ENCODE results near the gene TMEM132D.
"Not testable (repeated sequence)": the region's sequence is repeated elsewhere in the genome, so short reads cannot be mapped to it uniquely, and the experiment has no call there.

Gene TMEM132D

GRCh38 chr12:129237881-129238280, 665.9 kb downstream of the TMEM132D start:
- DNase-seq (ENCODE audit: low read depth) = no peak

- no peak for DNase-seq (ENCODE audit: low read depth)
Observed at GRCh38 chr12:129234209-129234608, 669.6 kb downstream of the TMEM132D start.

- DNase-seq (ENCODE audit: low read depth) = no peak
Observed at GRCh38 chr12:129231491-129231890, 672.3 kb downstream of the TMEM132D start.

DNA sequence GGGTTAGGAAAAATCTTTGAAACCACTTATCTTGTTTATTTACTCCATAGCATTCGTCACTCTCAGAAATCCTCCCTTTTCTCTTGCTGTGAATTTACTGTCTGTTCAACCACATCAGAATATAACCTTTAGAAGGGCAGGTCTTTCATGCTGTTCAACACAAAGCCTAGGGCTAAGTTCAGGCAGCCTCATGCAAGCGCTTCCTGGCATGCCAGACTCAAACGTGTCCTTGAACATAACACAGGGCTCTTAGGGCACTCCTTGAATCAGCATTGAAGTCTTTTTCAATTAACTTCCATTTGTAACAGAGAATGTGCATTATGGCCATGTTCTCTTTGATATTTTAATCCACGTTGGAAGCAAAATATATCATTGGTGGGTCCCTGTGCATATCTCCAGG, 672.8 kb downstream of the TMEM132D start:
- no peak for DNase-seq (ENCODE audit: low read depth)

- no peak for DNase-seq (ENCODE audit: low read depth)
Observed at GRCh38 chr12:129226851-129227250, 677.0 kb downstream of the TMEM132D start.

DNA sequence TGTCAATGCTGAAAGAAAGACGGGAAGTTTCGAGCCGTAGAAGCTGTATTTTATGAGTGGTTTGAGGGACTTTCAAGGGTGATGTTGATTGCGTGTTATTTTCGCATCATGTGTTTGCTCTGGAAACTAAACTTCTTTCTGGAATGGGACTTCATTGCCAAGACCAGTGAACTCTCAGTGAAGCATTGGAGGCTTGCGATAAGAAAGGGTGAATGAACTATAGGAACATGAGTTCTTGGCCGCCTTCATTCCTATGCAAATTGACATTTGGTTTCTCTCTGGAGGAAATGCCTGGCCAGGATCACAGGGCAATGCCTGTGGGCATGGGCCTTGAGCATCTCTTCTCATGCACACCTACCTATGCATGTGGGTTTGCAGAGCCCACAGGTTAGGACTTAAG, 677.8 kb downstream of the TMEM132D start:
- DNase-seq (ENCODE audit: low read depth) = no peak

DNA sequence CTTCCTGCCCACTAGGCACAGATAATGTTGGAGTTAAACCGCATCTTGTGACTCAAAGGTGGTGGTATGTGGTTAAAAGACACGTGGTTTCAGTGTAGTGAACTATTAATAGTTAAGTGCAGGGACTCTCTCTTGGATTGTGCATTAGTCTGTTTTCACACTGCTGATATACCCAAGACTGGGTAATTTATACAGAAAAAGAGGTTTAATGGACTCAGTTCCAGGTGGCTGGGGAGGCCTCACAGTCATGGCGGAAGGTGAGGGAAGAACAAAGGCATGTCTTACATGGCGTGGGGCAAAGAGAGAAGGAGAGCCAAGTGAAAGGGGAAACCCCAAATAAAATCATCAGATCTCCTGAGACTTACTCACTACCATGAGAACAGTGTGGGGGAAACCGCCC, 688.3 kb downstream of the TMEM132D start:
- no peak for DNase-seq (ENCODE audit: low read depth)

GRCh38 chr12:129213551-129213950, 690.3 kb downstream of the TMEM132D start:
- DNase-seq (ENCODE audit: low read depth) = no peak

- no peak for DNase-seq (ENCODE audit: low read depth)
Observed at GRCh38 chr12:129211862-129212630, 691.8 kb downstream of the TMEM132D start.

DNA sequence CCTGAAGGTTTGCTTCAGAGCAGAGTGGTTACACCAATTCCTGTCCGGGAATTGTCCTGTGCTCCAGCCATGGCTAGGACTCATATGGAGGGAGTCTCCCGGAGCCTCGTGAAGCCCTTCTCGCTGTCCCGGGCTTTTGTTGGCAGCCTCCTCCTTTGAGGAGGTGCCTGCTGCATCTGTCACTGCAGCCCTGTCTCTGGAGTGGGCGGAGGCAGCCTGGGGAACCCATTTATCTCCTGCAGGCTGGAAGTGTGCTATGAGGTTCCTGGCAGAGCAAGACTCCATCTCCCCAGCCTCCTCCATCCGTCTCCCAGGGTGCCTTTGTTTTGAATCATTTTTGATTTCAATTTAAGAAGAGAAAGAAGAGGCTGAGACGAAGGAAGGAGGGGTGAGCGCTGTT, 695.3 kb downstream of the TMEM132D start:
- DNase-seq (ENCODE audit: low read depth) = no peak

DNA sequence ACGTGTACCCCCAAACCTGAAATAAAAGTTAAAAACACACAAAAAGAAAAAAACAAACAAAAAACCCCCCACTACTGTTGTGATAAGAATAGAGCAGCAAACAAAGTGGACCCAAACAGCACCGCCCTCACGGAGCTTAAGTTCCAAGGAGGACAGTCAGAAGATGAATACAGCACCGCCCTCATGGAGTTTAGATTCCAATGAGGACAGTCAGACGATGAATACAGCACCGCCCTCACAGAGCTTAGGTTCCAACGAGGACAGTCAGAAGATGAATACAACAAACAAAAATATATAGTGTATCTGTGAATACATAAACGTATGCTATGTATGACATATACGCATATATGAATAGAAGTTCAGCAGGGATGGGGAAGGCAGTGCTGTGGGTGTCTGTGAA, 696.7 kb downstream of the TMEM132D start:
- no peak for DNase-seq (ENCODE audit: low read depth)

GRCh38 chr12:129203456-129203855, 700.4 kb downstream of the TMEM132D start:
- no peak for DNase-seq (ENCODE audit: low read depth)

DNA sequence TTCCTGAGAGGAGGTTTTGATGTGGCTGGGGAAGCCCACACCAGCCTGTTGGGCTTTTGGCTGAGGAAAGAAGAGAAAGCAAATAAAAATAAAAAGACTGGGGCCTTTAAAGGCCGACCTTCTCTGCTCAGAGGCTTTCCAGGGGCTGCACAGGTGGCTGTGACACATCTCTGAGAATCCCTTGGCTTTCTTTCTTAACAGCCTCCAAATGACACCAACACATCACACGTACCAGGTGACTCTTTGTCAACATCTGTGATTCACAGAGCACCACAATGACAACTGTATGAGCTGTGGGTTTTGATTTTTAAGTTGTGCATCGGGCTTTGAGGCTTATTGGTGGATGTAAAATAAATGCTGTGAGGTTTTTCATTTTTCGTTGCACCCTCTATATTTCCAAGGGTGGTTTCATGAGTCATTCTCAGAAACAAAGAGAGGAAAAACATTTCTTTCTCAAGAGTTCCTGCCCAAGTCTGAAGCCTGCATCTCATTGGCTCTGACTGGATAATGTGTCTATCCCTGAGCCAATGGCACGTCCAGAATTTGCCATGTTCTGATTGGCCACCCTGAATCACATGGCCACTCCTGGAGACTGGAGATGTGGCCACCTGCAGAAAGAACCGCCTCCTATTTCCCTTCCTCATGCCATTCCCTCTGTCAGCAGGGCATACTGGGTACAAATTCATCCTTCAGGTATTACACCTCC, 701.6 kb downstream of the TMEM132D start:
- no peak for DNase-seq (ENCODE audit: low read depth)

DNA sequence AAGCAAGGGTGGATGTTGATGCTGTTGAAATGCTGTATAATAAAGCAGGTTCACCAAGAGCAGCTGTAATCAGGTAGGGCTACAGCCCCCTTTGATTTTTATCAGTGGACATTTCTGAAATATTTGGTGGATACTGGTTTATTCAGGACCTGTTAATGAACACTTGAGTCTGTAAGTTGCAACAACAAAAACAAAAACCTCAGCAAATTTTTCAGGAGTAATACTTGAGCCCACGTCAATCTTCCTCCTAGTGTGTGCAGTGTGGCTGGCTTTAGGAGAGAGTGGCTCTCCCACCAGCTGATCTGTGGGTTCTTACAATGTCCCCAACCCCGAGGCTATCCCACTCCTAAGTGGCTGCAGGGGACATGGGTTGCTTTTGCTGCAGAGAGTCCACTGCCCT, 702.8 kb downstream of the TMEM132D start:
- DNase-seq (ENCODE audit: low read depth) = no peak

DNA sequence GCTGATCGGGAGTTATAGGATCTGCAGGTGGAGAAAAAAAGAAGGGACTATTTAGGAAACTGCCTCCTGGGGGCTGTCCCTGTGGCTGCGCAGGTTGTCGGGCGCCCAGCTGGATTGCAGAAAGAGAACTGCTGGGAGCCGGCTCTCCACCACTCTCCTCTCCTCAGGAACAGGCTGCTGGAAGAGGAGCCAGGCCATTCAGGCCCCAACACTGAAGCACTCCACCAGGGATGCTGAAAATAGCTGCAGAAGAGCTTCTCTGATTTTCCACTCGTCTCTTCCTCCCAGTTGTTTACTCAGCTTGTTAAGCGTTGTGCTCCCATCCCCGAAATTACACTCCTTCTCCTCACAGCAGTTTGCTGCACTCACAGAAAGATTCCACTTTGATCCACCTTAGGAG, 703.2 kb downstream of the TMEM132D start:
- no peak for DNase-seq (ENCODE audit: low read depth)

GRCh38 chr12:129196927-129197326, 706.9 kb downstream of the TMEM132D start:
- no peak for DNase-seq (ENCODE audit: low read depth)

DNA sequence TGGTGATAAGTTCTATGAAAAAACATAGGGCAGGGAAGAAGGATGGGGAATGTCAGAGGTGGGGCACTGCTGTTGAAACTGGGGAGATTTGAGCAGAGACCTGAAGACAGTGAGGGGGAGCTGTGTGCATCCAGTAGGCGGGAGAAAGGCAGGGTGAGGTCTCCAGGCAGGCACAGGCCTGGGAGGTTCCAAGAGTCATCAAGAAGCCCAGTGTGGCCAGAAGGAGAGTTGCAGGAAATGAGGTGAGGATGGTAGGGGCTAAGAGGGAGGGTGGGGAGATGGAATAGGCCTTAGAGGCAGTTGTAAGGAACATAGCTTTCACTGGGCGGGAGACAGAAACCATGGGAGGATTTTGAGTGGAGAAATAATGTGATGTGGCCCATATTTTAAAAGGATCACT, 708.7 kb downstream of the TMEM132D start:
- no peak for DNase-seq (ENCODE audit: low read depth)

- no peak for DNase-seq (ENCODE audit: low read depth)
Observed at GRCh38 chr12:129193263-129193871, 710.5 kb downstream of the TMEM132D start.

DNA sequence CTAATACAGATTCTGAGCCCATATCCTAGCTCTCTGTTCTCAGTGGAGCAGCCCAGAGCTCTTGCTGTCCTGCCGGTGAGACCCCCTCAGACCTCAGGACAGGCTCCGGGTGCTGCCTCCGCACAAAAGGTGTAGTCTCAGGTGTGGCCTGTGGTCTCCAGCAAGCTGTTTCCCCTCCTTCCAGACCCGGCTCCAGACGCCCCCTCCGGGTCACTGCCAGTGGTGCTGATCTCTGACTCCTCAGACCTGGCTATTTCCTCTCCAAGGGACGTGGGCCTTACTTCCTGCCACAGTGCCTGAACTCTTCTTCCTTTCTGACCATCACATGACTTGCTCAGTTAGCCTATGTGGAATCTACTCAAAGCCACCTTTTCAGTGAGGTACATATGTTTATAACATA, 713.0 kb downstream of the TMEM132D start:
- DNase-seq (ENCODE audit: low read depth) = no peak

DNA sequence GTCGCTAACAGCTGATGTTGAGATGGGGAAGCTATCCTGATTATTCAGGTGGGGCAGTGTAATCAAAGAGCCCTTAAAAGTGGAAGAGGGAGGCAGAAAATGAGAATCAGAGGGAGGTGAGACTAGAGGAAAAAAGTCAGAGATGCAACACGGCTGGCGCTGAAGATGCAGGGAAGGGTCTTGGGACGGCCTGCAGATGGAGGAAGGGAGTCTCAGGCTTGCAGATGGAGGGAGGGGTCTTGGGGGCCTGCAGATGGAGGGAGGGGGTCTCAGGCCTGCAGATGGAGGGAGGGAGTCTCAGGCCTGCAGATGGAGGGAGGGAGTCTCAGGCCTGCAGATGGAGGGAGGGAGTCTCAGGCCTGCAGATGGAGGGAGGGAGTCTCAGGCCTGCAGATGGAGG, 713.9 kb downstream of the TMEM132D start:
- DNase-seq (ENCODE audit: low read depth) = not testable (repeated sequence)

- no peak for DNase-seq (ENCODE audit: low read depth)
Observed at GRCh38 chr12:129186952-129187351, 716.9 kb downstream of the TMEM132D start.

GRCh38 chr12:129185855-129186254, 718.0 kb downstream of the TMEM132D start:
- DNase-seq (ENCODE audit: low read depth) = no peak

Measured in activated gamma-delta T cell treated with anti-CD3 and anti-CD28 coated beads, Interleukin-2, amount 50 U/mL, for 16 hours (primary cell).